Left lung (tissue), 10 donors: Measurements from ENCODE around the gene PEF1. TPM values are rescaled to one million over a fixed set of nuclear protein-coding genes. Genes with fewer than 3 reads are reported as not detected.

ENCODE experiments used
- ATAC-seq: fragments of 200-7000 bp; cut with Tn5 transposase; one replicate; pipeline ENCODE4 v1.9.1; 2020; ENCODE audit warnings: moderate library complexity
- DNase-seq, 4 donors: peaks; one replicate each; pipeline ENCODE4 v3.0.0-alpha.2; 2013 to 2020
- H3K27ac ChIP-seq, 2 donors: fragments of 200-600 bp; sonication (generic) in 1 of 2; one replicate each; pipeline versions ENCODE4 v1.5.0 to v1.8.0; 2020 to 2021
- H3K27me3 ChIP-seq, 2 donors: fragments of 200-600 bp; sonication (generic) in 1 of 2; one replicate each; pipeline versions ENCODE4 v1.5.0 to v1.8.0; 2020 to 2021
- H3K36me3 ChIP-seq, 2 donors: fragments of 200-600 bp; sonication (generic) in 1 of 2; one replicate each; pipeline versions ENCODE4 v1.5.0 to v1.8.0; 2020 to 2021
- H3K4me1 ChIP-seq, 2 donors: fragments of 200-600 bp; one replicate each; pipeline ENCODE4 v1.8.0; 2021
- H3K4me3 ChIP-seq, 2 donors: fragments of 200-600 bp; sonication (generic) in 1 of 2; one replicate each; pipeline versions ENCODE4 v1.5.0 to v1.8.0; 2020 to 2021; ENCODE audit warnings: mild to moderate bottlenecking in 1 of 2
- H3K9me3 ChIP-seq, 2 donors: fragments of 200-600 bp; sonication (generic) in 1 of 2; one replicate each; pipeline versions ENCODE4 v1.5.0 to v1.8.0; 2020 to 2021
- CTCF ChIP-seq, 2 donors: fragments of 200-600 bp; sonication (generic) in 1 of 2; IDR thresholded peaks; one replicate each; pipeline versions ENCODE4 v1.5.0 to v1.8.0; 2021; ENCODE audit warnings: antibody characterized with exemption in 2 of 2
- intact Hi-C, 2 donors: fragments of 100-400 bp; cut with DNase I; formaldehyde crosslinking; loops; one replicate each; pipeline versions ENCODE4 v1.11.2 to v1.14.2; 2022
- polyA plus RNA-seq, 6 donors: library from polyadenylated mRNA; unstranded; fragments of 120-200 nt; gene quantifications; one replicate each; pipeline ENCODE4 v1.2.1, GENCODE V29; 2013; ENCODE audit not compliant: insufficient read length in 6 of 6
- total RNA-seq, 2 donors: library from RNA; stranded (reverse); fragmentation: NEBNext Ultra II Directional; extraction: Animal tissue kit (Norgen Biotek cat#: 25700); gene quantifications; one replicate each; pipeline ENCODE4 v1.2.1, GENCODE V29; 2021
- donor health status: DM: no; HTN: yes; CAD: no.
- donor health status: DM: no; HTN: no; CAD: no.

The PEF1 gene
- total and polyA plus RNA-seq, 8 donors: 55.4 to 75.8 (median 64.3) TPM

- ATAC-seq: no peak
- Histone ChIP-seq H3K4me3 (no peak overlapping the region), H3K27me3 (peaks cover 0 to 14% of the 10 kb centered on the region in 2 donors), H3K27ac (no peak overlapping the region), H3K36me3 (no peaks in the 10 kb centered on the region), H3K9me3 (no peaks in the 10 kb centered on the region), H3K4me1 (peaks cover 7 to 15% of the 10 kb centered on the region in 2 donors)
- intact Hi-C loops: no loop called here
- TF ChIP-seq CTCF (IDR thresholded peaks at IDR 0.05): no peak
- DNase-seq: no peak
Measured at GRCh38 chr1:31674626-31675025, 29.9 kb upstream of the PEF1 start.

GRCh38 chr1:31673433-31673832, 28.8 kb upstream of the PEF1 start:
- no peaks in the 10 kb centered on the region for H3K9me3 ChIP-seq
- DNase-seq (peak in 1 of 4 donors; percentile 38), ATAC-seq (no peak)
- H3K4me1 ChIP-seq: peaks cover 12 to 21% of the 10 kb centered on the region in 2 donors
- no peak overlapping the region for H3K27ac ChIP-seq
- no peak for TF ChIP-seq CTCF (IDR thresholded peaks at IDR 0.05)
- no peaks in the 10 kb centered on the region for H3K36me3 ChIP-seq
- intact Hi-C loops: no loop called here
- H3K4me3 ChIP-seq: no peak overlapping the region
- H3K27me3 ChIP-seq: peaks cover 0 to 24% of the 10 kb centered on the region in 2 donors

GRCh38 chr1:31672986-31673385, 28.3 kb upstream of the PEF1 start:
- no peak for TF ChIP-seq CTCF (IDR thresholded peaks at IDR 0.05)
- no peaks in the 10 kb centered on the region for H3K36me3 ChIP-seq
- intact Hi-C loops: no loop called here
- DNase-seq: peak in 1 of 4 donors; percentile 58
- peaks cover 12 to 21% of the 10 kb centered on the region in 2 donors for H3K4me1 ChIP-seq
- H3K27me3 ChIP-seq: peaks cover 0 to 24% of the 10 kb centered on the region in 2 donors
- H3K4me3 ChIP-seq: no peak overlapping the region
- no peak for ATAC-seq
- H3K27ac ChIP-seq: no peak overlapping the region
- no peaks in the 10 kb centered on the region for H3K9me3 ChIP-seq

- no peak overlapping the region for H3K27ac ChIP-seq
- H3K4me3 ChIP-seq: no peak overlapping the region
- no peak for ATAC-seq
- no peaks in the 10 kb centered on the region for H3K9me3 ChIP-seq
- no peak for TF ChIP-seq CTCF (IDR thresholded peaks at IDR 0.05)
- peaks cover 0 to 24% of the 10 kb centered on the region in 2 donors for H3K27me3 ChIP-seq
- DNase-seq: peak in 1 of 4 donors; percentile 19
- H3K4me1 ChIP-seq: peaks cover 18 to 21% of the 10 kb centered on the region in 2 donors
- H3K36me3 ChIP-seq: no peaks in the 10 kb centered on the region
- intact Hi-C loops: no loop called here
Measured at GRCh38 chr1:31671561-31672201, 27.0 kb upstream of the PEF1 start.

GRCh38 chr1:31671147-31671546, 26.5 kb upstream of the PEF1 start:
- DNase-seq (peak in 1 of 4 donors; percentile 65), ATAC-seq (no peak)
- H3K4me1 ChIP-seq: peaks cover 20 to 23% of the 10 kb centered on the region in 2 donors
- intact Hi-C loops: no loop called here
- H3K9me3 ChIP-seq: no peaks in the 10 kb centered on the region
- no peak overlapping the region for H3K27ac ChIP-seq
- H3K27me3 ChIP-seq: peaks cover 0 to 24% of the 10 kb centered on the region in 2 donors
- no peaks in the 10 kb centered on the region for H3K36me3 ChIP-seq
- TF ChIP-seq CTCF (IDR thresholded peaks at IDR 0.05): no peak
- H3K4me3 ChIP-seq: no peak overlapping the region
